HepG2 (cell line): Measurements from ENCODE around the gene BCL2. TPM values are rescaled to one million over a fixed set of nuclear protein-coding genes. Genes with fewer than 3 reads are reported as not detected.

Source experiments
- ATAC-seq: fragments of 200-7000 bp; cut with Tn5 transposase; 3 replicates; pipeline ENCODE4 v1.9.1; 2020; ENCODE audit warnings: mild to moderate bottlenecking, moderate library complexity
- BruUV-seq: library from RNA; stranded (reverse); fragments of 400-500 nt; replicated peaks from 2 replicates; lab custom pipeline; 2021; lab: Mats Ljungman, UMichigan
- CTCF ChIA-PET: fragments of 300-600 bp; formaldehyde crosslinking; extraction: SDS; loops from one replicate; lab custom pipeline; 2021; ENCODE audit warnings: low total read pairs, inconsistent platforms, low intra/inter-chr PET ratio; lab: Yijun Ruan, JAX
- POLR2A ChIA-PET: fragments of 350-600 bp; sonication (Branson Sonifier 250); formaldehyde crosslinking; loops from one replicate; lab custom pipeline; 2020; ENCODE audit warnings: antibody characterized with exemption, inconsistent platforms; lab: Yijun Ruan, JAX
- DNase-seq: peaks from one replicate; pipeline ENCODE4 v3.0.0-alpha.2; 2015; ENCODE audit warnings: low spot score
- FAIRE-seq: peaks from 3 replicates; lab custom pipeline; 2011; peaks lifted over from hg19 to GRCh38; lab: Jason Lieb, UNC
- H2AFZ ChIP-seq: one replicate; pipeline ENCODE4 v1.6.1; 2011; ENCODE audit warnings: low read length, inconsistent platforms
- H3K27ac ChIP-seq: fragments of 300-600 bp; 3 replicates; pipeline ENCODE4 v1.8.0; 2011; ENCODE audit warnings: mixed run types, mild to moderate bottlenecking, mixed read lengths, low read length, inconsistent platforms; ENCODE audit not compliant: insufficient read depth; ENCODE audit errors: extremely low read length
- H3K27me3 ChIP-seq, 2 experiments: fragments of 200-600 bp in 1 of 2; 2 replicates in 1 of 2; 3 replicates in 1 of 2; pipeline versions ENCODE4 v1.6.0 to v1.8.0; 2011; ENCODE audit warnings: low read length in 2 of 2, mild to moderate bottlenecking in 2 of 2, moderate library complexity in 2 of 2, inconsistent platforms in 1 of 2; ENCODE audit not compliant: insufficient read depth in 2 of 2, control insufficient read depth in 1 of 2
- H3K36me3 ChIP-seq, 2 experiments: fragments of 200-600 bp in 1 of 2; replicated peaks in 1 of 2; 2 replicates in 1 of 2; 3 replicates in 1 of 2; pipeline versions ENCODE4 v1.5.1 to v1.8.0; 2011; ENCODE audit warnings: low read length in 2 of 2, inconsistent platforms in 1 of 2; ENCODE audit not compliant: insufficient read depth in 2 of 2, control insufficient read depth in 1 of 2
- H3K4me1 ChIP-seq: 2 replicates; pipeline ENCODE4 v1.5.1; 2012; ENCODE audit warnings: low read length, inconsistent platforms; ENCODE audit not compliant: insufficient read depth
- H3K4me2 ChIP-seq: 2 replicates; pipeline ENCODE4 v1.6.0; 2011; ENCODE audit warnings: low read depth, low read length, inconsistent platforms
- H3K4me3 ChIP-seq, 3 experiments: fragments of 200-600 bp in 1 of 3; sonication (generic), shearing (Covaris generic) in 1 of 3; replicated peaks in 1 of 3; 2 replicates each; pipeline ENCODE4 v1.5.1; 2011 to 2016; ENCODE audit warnings: low read length in 3 of 3, inconsistent platforms in 2 of 3, low read depth in 2 of 3, mild to moderate bottlenecking in 2 of 3, control low read depth in 1 of 3, mixed read lengths in 1 of 3; ENCODE audit not compliant: insufficient read depth in 1 of 3
- H3K79me2 ChIP-seq: one replicate; pipeline ENCODE4 v1.6.1; 2011; ENCODE audit warnings: low read length, inconsistent platforms; ENCODE audit not compliant: insufficient read depth
- H3K9ac ChIP-seq: 2 replicates; pipeline ENCODE4 v1.6.0; 2011; ENCODE audit warnings: mild to moderate bottlenecking, low read depth, low read length, inconsistent platforms; ENCODE audit not compliant: insufficient read depth
- H3K9me3 ChIP-seq: 2 replicates; pipeline ENCODE4 v1.5.1; 2012; ENCODE audit warnings: mild to moderate bottlenecking, low read length
- H4K20me1 ChIP-seq: 2 replicates; pipeline ENCODE4 v1.6.0; 2011; ENCODE audit warnings: inconsistent platforms, mild to moderate bottlenecking, low read length, moderate library complexity; ENCODE audit not compliant: insufficient read depth
- CREBL2 ChIP-seq: sonication (generic); formaldehyde crosslinking; IDR thresholded peaks from 2 replicates; pipeline ENCODE4 v1.8.1; 2023; ENCODE audit warnings: missing genetic modification reagents, mild to moderate bottlenecking, borderline replicate concordance
- PTBP1 ChIP-seq: fragments of 200-400 bp; formaldehyde crosslinking; IDR thresholded peaks from 2 replicates; pipeline ENCODE4 v1.6.1; 2018; ENCODE audit warnings: low read length, low read depth; ENCODE audit not compliant: poor library complexity, severe bottlenecking
- SRF ChIP-seq: IDR thresholded peaks from 2 replicates; pipeline ENCODE4 v1.6.1; 2011; ENCODE audit warnings: mild to moderate bottlenecking, low read depth, low read length, moderate library complexity
- XBP1 ChIP-seq: sonication (generic); formaldehyde crosslinking; IDR thresholded peaks from 2 replicates; pipeline ENCODE4 v1.5.0; 2020; ENCODE audit warnings: missing genetic modification reagents
- ZNF501 ChIP-seq: sonication (generic); formaldehyde crosslinking; IDR thresholded peaks from 2 replicates; pipeline ENCODE4 v1.5.1; 2020; ENCODE audit warnings: mild to moderate bottlenecking, moderate library complexity, missing genetic modification reagents
- ZNF646 ChIP-seq: sonication (generic); formaldehyde crosslinking; IDR thresholded peaks from 2 replicates; pipeline ENCODE4 v1.9.0; 2021; ENCODE audit warnings: mild to moderate bottlenecking, missing genetic modification reagents
- WGBS: methylation state at CpG from one replicate; pipeline ENCODE4 v1.1.6; 2017; ENCODE audit warnings: low lambda C conversion rate; 5-methylcytosine and 5-hydroxymethylcytosine counted together
- in situ Hi-C: cut with HindIII; loops from 2 replicates; pipeline ENCODE4 v1.10.0; 2017; ENCODE audit warnings: low pct_unique_long_range_greater_than_20kb; ENCODE audit not compliant: extremely low pct_ligation_motif_present
- intact Hi-C: fragments of 100-400 bp; cut with micrococcal nuclease; formaldehyde crosslinking; loops from one replicate; pipeline ENCODE4 v1.10.0; 2022; ENCODE audit not compliant: unreplicated experiment
- polyA plus RNA-seq, 8 experiments: library from polyadenylated mRNA; depleted of rRNA in 3 of 8; stranded (reverse) in 7 of 8; unstranded in 1 of 8; fragments of >200 nt; fragmentation: Illumina TruSeq in 4 of 8; extraction: Trizol in 4 of 8; gene quantifications; 2 replicates each; pipeline versions ENCODE4 v1.2.1 to v1.2.3, GENCODE V29; 2011 to 2016; ENCODE audit warnings: low read depth in 4 of 8, missing spikeins in 1 of 8, mixed read lengths in 1 of 8; ENCODE audit not compliant: insufficient read depth in 1 of 8
- total RNA-seq, 5 experiments: library from RNA; depleted of rRNA; stranded (reverse); fragments of >200 nt; fragmentation: Illumina TruSeq; extraction: Trizol; gene quantifications; 2 replicates each; pipeline ENCODE4 v1.2.3, GENCODE V29; 2016; ENCODE audit warnings: low read depth in 1 of 5

Gene BCL2
- total and polyA plus RNA-seq, 2 of the 13 experiments (the other 11 are each of a cell fraction or from before 2014, with no cell fraction given): 0.07 to 0.53 TPM

GRCh38 chr18:63283305-63284094 is 36.1 kb downstream of the BCL2 start:
- intact Hi-C loops: no loop called here
- no peaks in the 10 kb centered on the region for H3K9me3 ChIP-seq
- no peak overlapping the region for H3K27ac ChIP-seq
- TF ChIP-seq XBP1 (CRISPR knock-in tag) (no peak), ZNF501 (no peak), PTBP1 (no peak), SRF (no peak), ZNF646 (CRISPR knock-in tag) (no peak), CREBL2 (CRISPR knock-in tag) (no peak)
- H3K27me3 ChIP-seq: peaks cover 0 to 16% of the 10 kb centered on the region in 2 experiments; a peak in 2 of 5 replicates
- no peak for FAIRE-seq
- no peak overlapping the region for H2AFZ ChIP-seq
- no peaks in the 10 kb centered on the region for H3K36me3 ChIP-seq
- CTCF ChIA-PET: no interaction called here
- in situ Hi-C loops: no loop called here
- no peaks in the 10 kb centered on the region for H4K20me1 ChIP-seq
- H3K4me2 ChIP-seq: no peak overlapping the region
- no peak overlapping the region for H3K4me3 ChIP-seq
- ATAC-seq: no peak
- H3K9ac ChIP-seq: no peak overlapping the region
- WGBS: 20% methylated on average over 16 of the region's 16 CpGs
- POLR2A ChIA-PET: no interaction called here
- H3K79me2 ChIP-seq: no peaks in the 10 kb centered on the region
- no peaks in the 10 kb centered on the region for H3K4me1 ChIP-seq
- DNase-seq: no peak
- BruUV-seq: no TSS peak
